C1 segment of cervical spinal cord (tissue), 14 donors: ENCODE results near the gene VPS54.
"Not testable (repeated sequence)": the region's sequence is repeated elsewhere in the genome, so short reads cannot be mapped to it uniquely, and the experiment has no call there.

Source experiments
- DNase-seq, 14 donors: peaks; one replicate each; lab custom pipeline; 2025; lab: John Stamatoyannopoulos, UW

The VPS54 gene

GRCh38 chr2:64023485-64024258, 4.4 kb upstream of the VPS54 start:
- DNase-seq, result no peak

GRCh38 chr2:64021578-64021977, 2.4 kb upstream of the VPS54 start:
- DNase-seq, result no peak

GRCh38 chr2:64019975-64020528, 824 bp upstream of the VPS54 start:
- peak in 1 of 14 donors; percentile 34 for DNase-seq

GRCh38 chr2:64018701-64019082, 536 bp downstream of the VPS54 start:
- peak in 6 of 14 donors; percentile 34 to 84 (median 72) for DNase-seq

GRCh38 chr2:64017811-64018700, 1.2 kb downstream of the VPS54 start:
- peak in 2 of 14 donors; percentile 1 to 38 for DNase-seq

- DNase-seq, result no peak
These were observed 3.3 kb downstream of the VPS54 start for GRCh38 chr2:64015898-64016297.

GRCh38 chr2:64015391-64015790, 3.8 kb downstream of the VPS54 start:
- no peak for DNase-seq

- DNase-seq, result no peak
These were observed 4.6 kb downstream of the VPS54 start for GRCh38 chr2:64014628-64015027.

- no peak for DNase-seq
These were observed 6.2 kb downstream of the VPS54 start for GRCh38 chr2:64013053-64013452.

GRCh38 chr2:64012115-64012514, 7.1 kb downstream of the VPS54 start:
- no peak for DNase-seq

GRCh38 chr2:64008434-64009009, 10.7 kb downstream of the VPS54 start:
- DNase-seq, result no peak

GRCh38 chr2:64007924-64008323, 11.3 kb downstream of the VPS54 start:
- DNase-seq, result no peak

- no peak for DNase-seq
These were observed 13.4 kb downstream of the VPS54 start for GRCh38 chr2:64005707-64006356.

- DNase-seq, result no peak
These were observed 16.0 kb downstream of the VPS54 start for GRCh38 chr2:64003239-64003638.

GRCh38 chr2:64001382-64002101, 17.7 kb downstream of the VPS54 start:
- no peak for DNase-seq

- DNase-seq, result no peak
These were observed 18.4 kb downstream of the VPS54 start for GRCh38 chr2:64000630-64001381.

GRCh38 chr2:63999049-63999448, 20.2 kb downstream of the VPS54 start:
- no peak for DNase-seq

GRCh38 chr2:63996582-63997198, 22.5 kb downstream of the VPS54 start:
- DNase-seq, result not testable (repeated sequence)

- DNase-seq, result not testable (repeated sequence)
These were observed 24.7 kb downstream of the VPS54 start for GRCh38 chr2:63994329-63995070.
